Activated CD4-positive, alpha-beta T cell treated with anti-CD3 and anti-CD28 coated beads for 1 hour (primary cell): ENCODE results near the gene CNTNAP2.
"Not testable (repeated sequence)": the region's sequence is repeated elsewhere in the genome, so short reads cannot be mapped to it uniquely, and the experiment has no call there.

Source experiments
- DNase-seq: peaks from one replicate; pipeline ENCODE4 v3.0.0-alpha.2; 2020

Gene CNTNAP2

GRCh38 chr7:146791344-146792285, 675.0 kb downstream of the CNTNAP2 start:
- DNase-seq, result no peak

GRCh38 chr7:146804620-146805019, 688.0 kb downstream of the CNTNAP2 start:
- DNase-seq, result no peak

GRCh38 chr7:146805082-146805481, 688.5 kb downstream of the CNTNAP2 start:
- DNase-seq, result no peak

- DNase-seq, result no peak
Measured at GRCh38 chr7:146826329-146826728, 709.7 kb downstream of the CNTNAP2 start.

GRCh38 chr7:146830686-146831085, 714.1 kb downstream of the CNTNAP2 start:
- no peak for DNase-seq

GRCh38 chr7:146831875-146832274, 715.3 kb downstream of the CNTNAP2 start:
- DNase-seq, result no peak

GRCh38 chr7:146844405-146844804, 727.8 kb downstream of the CNTNAP2 start:
- DNase-seq, result no peak

- no peak for DNase-seq
Measured at GRCh38 chr7:146858690-146859089, 742.1 kb downstream of the CNTNAP2 start.

GRCh38 chr7:146861701-146862100, 745.1 kb downstream of the CNTNAP2 start:
- no peak for DNase-seq

GRCh38 chr7:146862415-146862814, 745.8 kb downstream of the CNTNAP2 start:
- no peak for DNase-seq

GRCh38 chr7:146864644-146865043, 748.0 kb downstream of the CNTNAP2 start:
- no peak for DNase-seq

GRCh38 chr7:146865696-146866095, 749.1 kb downstream of the CNTNAP2 start:
- no peak for DNase-seq

- DNase-seq, result no peak
Measured at GRCh38 chr7:146874722-146875121, 758.1 kb downstream of the CNTNAP2 start.

- DNase-seq, result no peak
Measured at GRCh38 chr7:146875237-146875785, 758.7 kb downstream of the CNTNAP2 start.

GRCh38 chr7:146875981-146876380, 759.4 kb downstream of the CNTNAP2 start:
- no peak for DNase-seq

GRCh38 chr7:146876411-146876810, 759.8 kb downstream of the CNTNAP2 start:
- DNase-seq, result no peak

- DNase-seq, result no peak
Measured at GRCh38 chr7:146878901-146879300, 762.3 kb downstream of the CNTNAP2 start.

GRCh38 chr7:146885231-146885630, 768.6 kb downstream of the CNTNAP2 start:
- DNase-seq, result no peak

GRCh38 chr7:146889806-146890555, 773.4 kb downstream of the CNTNAP2 start:
- no peak for DNase-seq

GRCh38 chr7:146892151-146892550, 775.5 kb downstream of the CNTNAP2 start:
- DNase-seq, result no peak

GRCh38 chr7:146894927-146895326, 778.3 kb downstream of the CNTNAP2 start:
- no peak for DNase-seq

- no peak for DNase-seq
Measured at GRCh38 chr7:146902266-146902665, 785.7 kb downstream of the CNTNAP2 start.

GRCh38 chr7:146902728-146903127, 786.1 kb downstream of the CNTNAP2 start:
- DNase-seq, result no peak

- DNase-seq, result not testable (repeated sequence)
Measured at GRCh38 chr7:146905746-146906145, 789.1 kb downstream of the CNTNAP2 start.
